ES-I3 (cell line): Measurements from ENCODE around the gene FAM107B.

Experiments
- H3K36me3 ChIP-seq: 2 replicates; pipeline ENCODE4 v1.6.1; 2013; ENCODE audit warnings: mild to moderate bottlenecking, low read length, control low read depth, moderate library complexity; ENCODE audit not compliant: insufficient read depth
- H3K4me1 ChIP-seq: 2 replicates; pipeline ENCODE4 v1.6.1; 2013; ENCODE audit warnings: mild to moderate bottlenecking, control low read depth, low read length; ENCODE audit not compliant: insufficient read depth
- H3K9ac ChIP-seq: 2 replicates; pipeline ENCODE4 v1.6.1; 2013; ENCODE audit warnings: low read depth, mild to moderate bottlenecking, low read length, moderate library complexity
- H3K9me3 ChIP-seq: 2 replicates; pipeline ENCODE4 v1.6.1; 2013; ENCODE audit warnings: mild to moderate bottlenecking, low read length, moderate library complexity; ENCODE audit not compliant: control insufficient read depth, insufficient read depth

The FAM107B gene

GRCh38 chr10:14758994-14759664, 15.6 kb downstream of the FAM107B start:
- Histone ChIP-seq H3K4me1 (no peaks in the 10 kb centered on the region), H3K9me3 (no peaks in the 10 kb centered on the region), H3K36me3 (no peaks in the 10 kb centered on the region), H3K9ac (no peak overlapping the region)

DNA sequence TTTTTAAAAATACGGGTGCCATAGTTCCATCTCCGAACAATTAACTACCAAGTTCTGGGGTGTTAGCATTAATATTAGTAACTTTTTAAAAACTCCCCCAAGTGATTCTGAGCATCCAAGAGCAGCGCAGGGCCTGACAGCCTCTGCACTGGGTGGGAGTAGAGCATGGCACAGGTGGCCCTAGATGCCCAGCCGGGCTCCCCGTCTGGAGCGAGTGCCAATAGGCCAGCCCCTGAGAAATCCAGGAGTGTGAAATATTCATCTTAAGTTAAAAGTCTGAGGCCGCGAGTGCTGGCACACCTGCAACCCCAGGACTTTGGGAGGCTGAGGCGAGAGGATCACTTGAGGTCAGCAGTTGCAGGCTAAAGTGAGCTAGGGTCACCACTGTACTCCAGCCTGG, 16.2 kb downstream of the FAM107B start:
- H3K36me3 ChIP-seq, result no peaks in the 10 kb centered on the region
- H3K9me3 ChIP-seq, result no peaks in the 10 kb centered on the region
- no peaks in the 10 kb centered on the region for H3K4me1 ChIP-seq
- no peak overlapping the region for H3K9ac ChIP-seq

DNA sequence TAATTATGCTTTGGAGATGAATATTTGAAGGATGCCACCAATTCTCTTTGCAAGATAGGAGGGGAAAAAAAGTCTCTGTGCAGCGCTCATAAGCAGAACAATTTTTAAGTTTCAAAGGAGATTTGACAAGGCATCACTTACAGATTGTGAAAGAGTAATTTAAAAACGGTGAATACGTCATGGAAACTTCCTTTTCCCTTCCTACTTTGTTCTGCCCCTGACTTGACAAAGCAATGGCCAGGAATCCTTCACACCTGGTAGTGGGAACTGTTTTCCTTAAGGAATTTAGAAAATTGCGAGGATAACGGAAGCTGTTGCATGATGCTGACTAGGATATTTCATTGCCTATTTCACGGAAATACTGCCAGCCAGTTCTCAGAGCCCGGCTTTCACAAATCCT, 16.7 kb downstream of the FAM107B start:
- Histone ChIP-seq H3K9me3 (no peaks in the 10 kb centered on the region), H3K9ac (no peak overlapping the region), H3K36me3 (no peaks in the 10 kb centered on the region), H3K4me1 (no peaks in the 10 kb centered on the region)

GRCh38 chr10:14757394-14757793, 17.3 kb downstream of the FAM107B start:
- no peaks in the 10 kb centered on the region for H3K4me1 ChIP-seq
- no peaks in the 10 kb centered on the region for H3K9me3 ChIP-seq
- H3K9ac ChIP-seq, result no peak overlapping the region
- no peaks in the 10 kb centered on the region for H3K36me3 ChIP-seq

GRCh38 chr10:14753441-14753840, 21.3 kb downstream of the FAM107B start:
- no peaks in the 10 kb centered on the region for H3K9me3 ChIP-seq
- H3K36me3 ChIP-seq, result no peaks in the 10 kb centered on the region
- H3K9ac ChIP-seq, result no peak overlapping the region
- no peaks in the 10 kb centered on the region for H3K4me1 ChIP-seq

- no peak overlapping the region for H3K9ac ChIP-seq
- no peaks in the 10 kb centered on the region for H3K36me3 ChIP-seq
- no peaks in the 10 kb centered on the region for H3K4me1 ChIP-seq
- no peaks in the 10 kb centered on the region for H3K9me3 ChIP-seq
Observed at GRCh38 chr10:14751921-14752320, 22.8 kb downstream of the FAM107B start.

DNA sequence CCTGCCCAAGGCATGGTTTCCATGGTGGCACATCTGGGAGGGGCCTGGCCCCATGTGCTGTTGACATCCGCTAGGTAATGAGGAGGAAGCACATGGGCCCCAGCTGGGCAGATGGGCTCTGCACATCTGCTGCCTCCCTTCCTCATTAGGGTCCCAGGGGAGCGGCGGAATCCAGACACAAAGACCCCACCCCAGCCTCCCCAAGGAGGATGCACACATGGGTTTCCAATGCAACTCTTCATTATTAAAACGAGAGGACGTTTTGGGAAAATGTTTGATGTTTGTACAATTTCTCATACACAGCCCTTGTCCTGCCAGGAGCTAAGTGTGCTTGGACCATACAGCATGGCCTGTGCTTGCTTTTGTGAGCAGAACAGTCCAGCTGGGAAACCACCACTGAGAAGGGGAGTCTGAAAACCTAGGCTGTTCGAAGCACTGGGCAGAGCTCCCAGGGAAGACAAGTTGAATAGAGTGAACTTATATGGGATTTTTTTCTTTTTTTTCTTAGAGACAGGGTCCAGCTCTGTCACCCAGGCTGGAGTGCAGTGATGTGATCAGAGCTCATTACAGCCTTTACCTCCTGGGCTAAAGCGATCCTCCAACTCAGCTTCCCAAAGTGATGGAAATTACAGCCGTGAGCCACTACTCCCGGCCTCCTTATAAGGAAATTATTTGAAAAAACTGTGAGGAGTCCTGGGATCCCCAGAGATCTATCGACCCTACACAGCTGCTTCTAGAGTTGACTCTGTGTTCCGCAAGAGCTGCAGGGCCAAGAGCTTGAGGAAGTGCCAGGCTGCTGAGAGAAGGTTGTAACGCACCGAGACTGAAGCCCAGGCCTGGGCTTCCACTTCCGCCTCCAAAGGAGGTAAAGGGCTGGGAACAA, 23.4 kb downstream of the FAM107B start:
- H3K4me1 ChIP-seq, result no peaks in the 10 kb centered on the region
- no peaks in the 10 kb centered on the region for H3K9me3 ChIP-seq
- no peak overlapping the region for H3K9ac ChIP-seq
- no peaks in the 10 kb centered on the region for H3K36me3 ChIP-seq

- no peaks in the 10 kb centered on the region for H3K9me3 ChIP-seq
- no peaks in the 10 kb centered on the region for H3K4me1 ChIP-seq
- no peak overlapping the region for H3K9ac ChIP-seq
- H3K36me3 ChIP-seq, result no peaks in the 10 kb centered on the region
Observed at GRCh38 chr10:14749070-14749809, 25.5 kb downstream of the FAM107B start.

GRCh38 chr10:14748441-14748840, 26.3 kb downstream of the FAM107B start:
- no peak overlapping the region for H3K9ac ChIP-seq
- no peaks in the 10 kb centered on the region for H3K9me3 ChIP-seq
- H3K4me1 ChIP-seq, result no peaks in the 10 kb centered on the region
- H3K36me3 ChIP-seq, result no peaks in the 10 kb centered on the region

DNA sequence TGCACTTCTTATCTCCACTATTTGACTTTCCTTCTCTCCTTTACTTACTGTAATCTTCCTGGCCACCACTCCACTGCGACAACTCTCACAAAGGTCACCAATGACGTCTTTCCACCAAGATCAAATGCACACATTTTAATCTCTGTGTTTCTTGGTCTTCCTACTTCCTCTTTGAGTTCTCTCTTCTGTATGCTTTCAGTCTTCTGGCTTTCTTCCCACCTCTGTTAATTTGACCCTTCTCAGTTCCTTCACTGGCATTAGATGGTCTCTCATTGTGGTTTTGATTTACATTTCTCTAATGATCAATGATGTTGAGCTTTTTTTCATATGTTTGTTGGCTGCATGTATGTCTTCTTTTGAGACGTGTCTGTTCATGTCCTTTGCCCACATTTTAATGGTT, 31.9 kb downstream of the FAM107B start:
- Histone ChIP-seq H3K9me3 (no peaks in the 10 kb centered on the region), H3K36me3 (no peaks in the 10 kb centered on the region), H3K9ac (no peak overlapping the region), H3K4me1 (no peaks in the 10 kb centered on the region)

DNA sequence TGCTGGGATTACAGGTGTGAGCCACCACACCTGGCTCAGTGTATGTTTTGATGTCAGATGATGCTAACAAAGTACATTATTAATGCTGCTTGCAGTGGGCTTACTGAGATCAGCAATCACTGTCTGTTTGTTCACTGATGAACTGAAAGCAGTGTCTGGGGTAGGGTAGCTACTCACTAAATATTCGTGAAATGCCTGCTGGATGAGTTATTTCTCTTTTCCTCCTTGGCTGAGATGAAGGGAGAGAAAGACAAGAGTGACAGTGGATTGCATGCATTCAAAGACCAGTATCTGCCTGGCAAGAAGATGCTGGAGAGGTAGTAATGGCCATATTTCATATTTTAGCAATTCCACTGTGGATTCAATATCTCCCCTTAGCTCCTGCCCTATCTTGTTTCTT, 32.3 kb downstream of the FAM107B start:
- no peaks in the 10 kb centered on the region for H3K4me1 ChIP-seq
- H3K36me3 ChIP-seq, result no peaks in the 10 kb centered on the region
- no peak overlapping the region for H3K9ac ChIP-seq
- H3K9me3 ChIP-seq, result no peaks in the 10 kb centered on the region

GRCh38 chr10:14740684-14741247, 33.9 kb downstream of the FAM107B start:
- H3K9me3 ChIP-seq, result no peaks in the 10 kb centered on the region
- peaks cover 4% of the 10 kb centered on the region; the same call in 1 of the 2 replicates for H3K4me1 ChIP-seq
- no peak overlapping the region for H3K9ac ChIP-seq
- H3K36me3 ChIP-seq, result no peaks in the 10 kb centered on the region

GRCh38 chr10:14737808-14738545, 36.7 kb downstream of the FAM107B start:
- Histone ChIP-seq H3K36me3 (no peaks in the 10 kb centered on the region), H3K4me1 (peaks cover 4% of the 10 kb centered on the region; the same call in 1 of the 2 replicates), H3K9me3 (no peaks in the 10 kb centered on the region), H3K9ac (no peak overlapping the region)

- Histone ChIP-seq H3K36me3 (no peaks in the 10 kb centered on the region), H3K9me3 (no peaks in the 10 kb centered on the region), H3K4me1 (peaks cover 4% of the 10 kb centered on the region; the same call in 1 of the 2 replicates), H3K9ac (no peak overlapping the region)
Observed at GRCh38 chr10:14736600-14737081, 38.1 kb downstream of the FAM107B start.
